Astrocyte (in vitro differentiated cells and primary cell): ENCODE measurements around the gene RPS6KA4.

Experiments
- CTCF ChIP-seq: IDR thresholded peaks from 2 replicates; pipeline ENCODE4 v1.5.1; 2011; ENCODE audit warnings: low read depth, mild to moderate bottlenecking, inconsistent platforms, low read length, moderate library complexity; ENCODE audit not compliant: insufficient read depth
- EZH2 ChIP-seq: IDR thresholded peaks from 2 replicates; pipeline ENCODE4 v1.6.1; 2012; ENCODE audit warnings: mild to moderate bottlenecking, low read length, inconsistent platforms; ENCODE audit not compliant: insufficient read depth

GRCh38 chr11:64419818-64420485, 61.0 kb downstream of the RPS6KA4 start:
- no peak for TF ChIP-seq CTCF
- no peak for TF ChIP-seq EZH2
